ENCODE results near the gene UCN3. TPM values are rescaled to one million over a fixed set of nuclear protein-coding genes. Genes with fewer than 3 reads are reported as not detected.

Gene UCN3
- total RNA-seq, 2 experiments from 2014 or later: not detected

- H3K4me1 ChIP-seq (ENCODE audit: insufficient read depth, low read length): no peaks in the 10 kb centered on the region
- H3K27me3 ChIP-seq (ENCODE audit: control insufficient read depth in 1 of 2, insufficient read depth in 2 of 2, low read length in 2 of 2): no peaks in the 10 kb centered on the region
- no peak overlapping the region for H3K4me3 ChIP-seq (ENCODE audit: low read length)
- H3K27ac ChIP-seq (ENCODE audit: low read depth in 1 of 2, low read length in 2 of 2): no peak overlapping the region
- H3K36me3 ChIP-seq (ENCODE audit: insufficient read depth, low read length): no peaks in the 10 kb centered on the region
- Mint-ChIP-seq H3K9me3 (no peaks in the 10 kb centered on the region), H3K4me1 (ENCODE audit: low read depth) (no peaks in the 10 kb centered on the region), H3K27me3 (no peaks in the 10 kb centered on the region), H3K27ac (no peak overlapping the region), H3K36me3 (ENCODE audit: low read depth) (no peaks in the 10 kb centered on the region), H3K4me3 (no peak overlapping the region)
- intact Hi-C loops (cut with DNase I, micrococcal nuclease): no loop called here
- no peaks in the 10 kb centered on the region for H3K9me3 ChIP-seq (ENCODE audit: control insufficient read depth in 1 of 2, insufficient read depth in 1 of 2, low read length in 2 of 2)
- ATAC-seq (ENCODE audit: poor library complexity) (no peak), DNase-seq (no peak)
- POLR2A ChIA-PET: no interaction called here
- no peak for TF ChIP-seq CTCF (IDR thresholded peaks at IDR 0.05)
- CTCF ChIA-PET: no interaction called here
Observed at GRCh38 chr10:5344746-5345145, 20.0 kb upstream of the UCN3 start.

- no peaks in the 10 kb centered on the region for H3K4me1 Mint-ChIP-seq (ENCODE audit: low read depth)
- TF ChIP-seq CTCF (IDR thresholded peaks at IDR 0.05): no peak
- POLR2A ChIA-PET: no interaction called here
- no peaks in the 10 kb centered on the region for H3K36me3 Mint-ChIP-seq (ENCODE audit: low read depth)
- no peak overlapping the region for H3K27ac Mint-ChIP-seq
- H3K4me3 Mint-ChIP-seq: no peak overlapping the region
- H3K9me3 Mint-ChIP-seq: no peaks in the 10 kb centered on the region
- Histone ChIP-seq H3K27me3 (ENCODE audit: control insufficient read depth in 1 of 2, insufficient read depth in 2 of 2, low read length in 2 of 2) (no peaks in the 10 kb centered on the region), H3K4me3 (ENCODE audit: low read length) (no peak overlapping the region), H3K27ac (ENCODE audit: low read depth in 1 of 2, low read length in 2 of 2) (no peak overlapping the region), H3K36me3 (ENCODE audit: insufficient read depth, low read length) (no peaks in the 10 kb centered on the region), H3K4me1 (ENCODE audit: insufficient read depth, low read length) (no peaks in the 10 kb centered on the region), H3K9me3 (ENCODE audit: control insufficient read depth in 1 of 2, insufficient read depth in 1 of 2, low read length in 2 of 2) (no peaks in the 10 kb centered on the region)
- ATAC-seq (ENCODE audit: poor library complexity) (no peak), DNase-seq (no peak)
- CTCF ChIA-PET: no interaction called here
- no peaks in the 10 kb centered on the region for H3K27me3 Mint-ChIP-seq
- intact Hi-C loops (cut with DNase I, micrococcal nuclease): no loop called here
Observed at GRCh38 chr10:5346881-5347280, 17.9 kb upstream of the UCN3 start.

GRCh38 chr10:5349362-5349761, 15.4 kb upstream of the UCN3 start:
- no peaks in the 10 kb centered on the region for H3K27me3 ChIP-seq (ENCODE audit: control insufficient read depth in 1 of 2, insufficient read depth in 2 of 2, low read length in 2 of 2)
- no peak overlapping the region for H3K27ac ChIP-seq (ENCODE audit: low read depth in 1 of 2, low read length in 2 of 2)
- POLR2A ChIA-PET: no interaction called here
- H3K36me3 ChIP-seq (ENCODE audit: insufficient read depth, low read length): no peaks in the 10 kb centered on the region
- Mint-ChIP-seq H3K36me3 (ENCODE audit: low read depth) (no peaks in the 10 kb centered on the region), H3K27ac (no peak overlapping the region), H3K9me3 (no peaks in the 10 kb centered on the region), H3K4me3 (no peak overlapping the region), H3K27me3 (peaks cover under 1% of the 10 kb centered on the region), H3K4me1 (ENCODE audit: low read depth) (no peaks in the 10 kb centered on the region)
- no peak for TF ChIP-seq CTCF (IDR thresholded peaks at IDR 0.05)
- CTCF ChIA-PET: no interaction called here
- H3K4me3 ChIP-seq (ENCODE audit: low read length): no peak overlapping the region
- intact Hi-C loops (cut with DNase I, micrococcal nuclease): no loop called here
- ATAC-seq (ENCODE audit: poor library complexity) (no peak), DNase-seq (no peak)
- H3K9me3 ChIP-seq (ENCODE audit: control insufficient read depth in 1 of 2, insufficient read depth in 1 of 2, low read length in 2 of 2): no peaks in the 10 kb centered on the region
- no peaks in the 10 kb centered on the region for H3K4me1 ChIP-seq (ENCODE audit: insufficient read depth, low read length)
